K562 (cell line): ENCODE measurements around the gene FUCA2. TPM values are rescaled to one million over a fixed set of nuclear protein-coding genes. Genes with fewer than 3 reads are reported as not detected.

Experiments used
- ATAC-seq: fragments of 200-7000 bp; cut with Tn5 transposase; 3 replicates; pipeline ENCODE4 v1.9.1; 2020; ENCODE audit warnings: moderate library complexity
- BruUV-seq: library from RNA; stranded (reverse); fragments of 400-500 nt; replicated peaks from 2 replicates; lab custom pipeline; 2021; lab: Mats Ljungman, UMichigan
- CTCF ChIA-PET: fragments of 300-600 bp; formaldehyde crosslinking; extraction: SDS; loops from one replicate; lab custom pipeline; 2021; ENCODE audit warnings: low intra/inter-chr PET ratio; lab: Yijun Ruan, JAX
- POLR2A ChIA-PET: fragments of 300-600, 350-650 bp; sonication (Branson Sonifier 250); formaldehyde crosslinking; extraction: SDS; loops from one replicate; lab custom pipeline; 2021; ENCODE audit warnings: antibody characterized with exemption, inconsistent platforms; lab: Yijun Ruan, JAX
- DNase-seq, 4 experiments: peaks; one replicate each; pipeline versions ENCODE4 v3.0.0 to v3.0.0-alpha.2; 2011 to 2018; ENCODE audit warnings: low spot score in 3 of 4, mixed read lengths in 3 of 4; ENCODE audit errors: extremely low read depth in 1 of 4
- FAIRE-seq: peaks from 2 replicates; lab custom pipeline; 2011; peaks lifted over from hg19 to GRCh38; lab: Jason Lieb, UNC
- H2AFZ ChIP-seq: 2 replicates; pipeline ENCODE4 v1.6.0; 2011; ENCODE audit warnings: low read depth, low read length, control low read depth, inconsistent platforms
- H3K27ac ChIP-seq: fragments of 200-600 bp; 3 replicates; pipeline ENCODE4 v1.8.0; 2011; ENCODE audit warnings: low read depth, mild to moderate bottlenecking, control low read depth, inconsistent platforms, low read length, moderate library complexity, mixed read lengths; ENCODE audit errors: extremely low read depth
- H3K27me3 ChIP-seq, 2 experiments: fragments of 300-600 bp in 1 of 2; 2 replicates in 1 of 2; 3 replicates in 1 of 2; pipeline versions ENCODE4 v1.6.0 to v1.8.0; 2011; ENCODE audit warnings: inconsistent platforms in 2 of 2, low read length in 2 of 2, mild to moderate bottlenecking in 1 of 2, mixed read lengths in 1 of 2, moderate library complexity in 1 of 2; ENCODE audit not compliant: control insufficient read depth in 2 of 2, insufficient read depth in 2 of 2
- H3K36me3 ChIP-seq: fragments of 300-600 bp; 3 replicates; pipeline ENCODE4 v1.8.0; 2011; ENCODE audit warnings: mild to moderate bottlenecking, low read length, inconsistent platforms; ENCODE audit not compliant: control insufficient read depth, insufficient read depth
- H3K4me1 ChIP-seq, 2 experiments: fragments of 200-600 bp in 1 of 2; replicated peaks in 1 of 2; 2 replicates in 1 of 2; 3 replicates in 1 of 2; pipeline versions ENCODE4 v1.5.1 to v1.8.0; 2011; ENCODE audit warnings: inconsistent platforms in 2 of 2, low read length in 2 of 2, mild to moderate bottlenecking in 1 of 2, mixed read lengths in 1 of 2, moderate library complexity in 1 of 2; ENCODE audit not compliant: control insufficient read depth in 2 of 2, insufficient read depth in 2 of 2
- H3K4me2 ChIP-seq: 2 replicates; pipeline ENCODE4 v1.6.1; 2011; ENCODE audit warnings: low read length, control low read depth, inconsistent platforms, mixed read lengths; ENCODE audit not compliant: insufficient read depth
- H3K4me3 ChIP-seq: fragments of 200-600 bp; sonication (generic), shearing (Covaris generic); 2 replicates; pipeline ENCODE4 v1.5.1; 2016; ENCODE audit warnings: control low read depth, inconsistent platforms
- H3K79me2 ChIP-seq: fragments of 200-600 bp; 3 replicates; pipeline ENCODE4 v1.8.0; 2011; ENCODE audit warnings: low read length, inconsistent platforms; ENCODE audit not compliant: control insufficient read depth, insufficient read depth
- H3K9ac ChIP-seq, 2 experiments: 2 replicates each; pipeline versions ENCODE4 v1.6.0 to v1.6.1; 2011; ENCODE audit warnings: low read depth in 2 of 2, low read length in 2 of 2, control low read depth in 1 of 2, inconsistent platforms in 1 of 2, mild to moderate bottlenecking in 1 of 2, mixed read lengths in 1 of 2; ENCODE audit not compliant: insufficient read depth in 1 of 2
- H3K9me1 ChIP-seq: one replicate; pipeline ENCODE4 v1.6.0; 2011; ENCODE audit warnings: inconsistent platforms, mild to moderate bottlenecking, low read length, moderate library complexity; ENCODE audit not compliant: control insufficient read depth, insufficient read depth
- H3K9me3 ChIP-seq: replicated peaks from 2 replicates; pipeline ENCODE4 v1.5.1; 2011; ENCODE audit warnings: low read depth, low read length, inconsistent platforms; ENCODE audit not compliant: control insufficient read depth, insufficient read depth
- H4K20me1 ChIP-seq: replicated peaks from 2 replicates; pipeline ENCODE4 v1.6.1; 2011; ENCODE audit warnings: low read length, inconsistent platforms, mixed read lengths; ENCODE audit not compliant: control insufficient read depth, insufficient read depth
- CEBPG ChIP-seq, 3 experiments: fragments of 200-800 bp in 1 of 3; sonication (Bioruptor generic) in 1 of 3; sonication (generic) in 1 of 3; formaldehyde crosslinking in 1 of 3; IDR thresholded peaks in 2 of 3; conservative IDR thresholded peaks in 1 of 3; 2 replicates each; pipeline versions ENCODE4 v1.6.1 to v1.8.0; 2016 to 2022; ENCODE audit warnings: missing compliant biosample characterization in 2 of 3, missing genetic modification characterization in 2 of 3, mild to moderate bottlenecking in 1 of 3, missing genetic modification reagents in 1 of 3
- CHAMP1 ChIP-seq: fragments of 450-650 bp; IDR thresholded peaks from 2 replicates; pipeline ENCODE4 v1.6.1; 2016; ENCODE audit warnings: mild to moderate bottlenecking
- WGBS: fragments of 100-300 bp; shearing (Covaris generic); methylation state at CpG from one replicate; pipeline ENCODE4 v1.1.6; 2016; ENCODE audit warnings: low coverage, mixed read lengths; ENCODE audit not compliant: insufficient coverage; ENCODE audit errors: missing lambda C conversion rate; 5-methylcytosine and 5-hydroxymethylcytosine counted together
- in situ Hi-C: fragments of 300-500 bp; cut with MboI; formaldehyde crosslinking; loops from 4 replicates; pipeline ENCODE4 v1.15.0; 2018; ENCODE audit warnings: inconsistent platforms, mixed read lengths
- intact Hi-C: fragments of 100-400 bp; cut with micrococcal nuclease; formaldehyde crosslinking; loops from 2 replicates; pipeline ENCODE4 v1.14.2; 2022
- polyA plus RNA-seq, 8 experiments: library from polyadenylated mRNA; depleted of rRNA in 4 of 8; stranded (reverse) in 5 of 8; unstranded in 3 of 8; fragments of >200 nt; fragmentation: Nextera tagmentation in 2 of 8; fragmentation: Illumina TruSeq in 1 of 8; extraction: Ambion mirVana in 2 of 8; extraction: Trizol in 1 of 8; gene quantifications; 2 replicates each; pipeline versions ENCODE4 v1.2.1 to v1.2.3, GENCODE V29; 2011 to 2014; ENCODE audit warnings: inconsistent platforms in 1 of 8, missing spikeins in 1 of 8
- total RNA-seq, 7 experiments: library from RNA; depleted of rRNA in 6 of 7; stranded (reverse); fragments of >200 nt in 6 of 7; fragmentation: Illumina TruSeq in 2 of 7; extraction: Trizol in 2 of 7; gene quantifications; 2 replicates each; pipeline versions ENCODE4 v1.2.1 to v1.2.3, GENCODE V29; 2011 to 2021; ENCODE audit warnings: low replicate concordance in 1 of 7
- TF ChIP-seq, protein P1 (sequence below), 2 experiments: fragments of 450-650 bp in 1 of 2; sonication (generic) in 1 of 2; formaldehyde crosslinking in 1 of 2; IDR thresholded peaks in 1 of 2; conservative IDR thresholded peaks in 1 of 2; 2 replicates each; pipeline versions ENCODE4 v1.6.1 to v1.8.1; 2016 to 2023; ENCODE audit warnings: mild to moderate bottlenecking in 2 of 2, moderate library complexity in 2 of 2, inconsistent platforms in 1 of 2, missing genetic modification reagents in 1 of 2

FUCA2 gene
- total and polyA plus RNA-seq, 9 of the 15 experiments (the other 6 are each of a cell fraction or from before 2014, with no cell fraction given) = 20.6 to 112 (median 79.3) TPM

GRCh38 chr6:143504369-143504768 lies 7.2 kb downstream of the FUCA2 start:
- H3K9ac ChIP-seq = no peak overlapping the region
- POLR2A ChIA-PET = interaction anchor here (0.9 to 1.2 kb wide), 2 partner anchors 9 to 12 kb away, joined by 3 read pairs; no protein-coding TSS in a partner anchor

More at GRCh38 chr6:143504369-143504768, 7.2 kb downstream of the FUCA2 start:
- TF ChIP-seq, protein P1, sequence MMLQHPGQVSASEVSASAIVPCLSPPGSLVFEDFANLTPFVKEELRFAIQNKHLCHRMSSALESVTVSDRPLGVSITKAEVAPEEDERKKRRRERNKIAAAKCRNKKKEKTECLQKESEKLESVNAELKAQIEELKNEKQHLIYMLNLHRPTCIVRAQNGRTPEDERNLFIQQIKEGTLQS (IDR thresholded peaks at IDR 0.05) = peak; percentile 46; the same call in 1 of the 2 replicates
- TF ChIP-seq, protein P1 (CRISPR knock-in tag; conservative IDR thresholded peaks at IDR 0.05) = no peak
- TF ChIP-seq CEBPG (CRISPR knock-in tag; IDR thresholded peaks at IDR 0.05) (no peak), CEBPG (tag; conservative IDR thresholded peaks at IDR 0.05 in 1 of 2, IDR thresholded peaks at IDR 0.05 in 1 of 2) (peak in 1 of 2 experiments; percentile 48; a peak in 1 of 4 replicates), CHAMP1 (no peak)
- TF ChIP-seq, all 486 proteins: peak for 2
- H3K79me2 ChIP-seq = peaks cover 23% of the 10 kb centered on the region
- H2AFZ ChIP-seq = no peak overlapping the region
- H4K20me1 ChIP-seq = 0 out of 2 replicates have a peak, but pooled peaks cover 3% of the 10 kb centered on the region
- H3K36me3 ChIP-seq = peaks cover 98% of the 10 kb centered on the region
- no peaks in the 10 kb centered on the region for H3K9me1 ChIP-seq
- in situ Hi-C loops (no loop called here), intact Hi-C loops (no loop called here)
- H3K4me2 ChIP-seq = no peak overlapping the region
- H3K9me3 ChIP-seq = no peaks in the 10 kb centered on the region
- no peak overlapping the region for H3K4me3 ChIP-seq
- H3K4me1 ChIP-seq = no peaks in the 10 kb centered on the region; a peak in 1 of 5 replicates
- ATAC-seq (no peak; the same call in 2 of the 3 replicates), FAIRE-seq (no peak), DNase-seq (no peak)
- CTCF ChIA-PET = no interaction called here
- H3K27ac ChIP-seq = no peak overlapping the region
- no TSS peak for BruUV-seq
- no peaks in the 10 kb centered on the region for H3K27me3 ChIP-seq
- WGBS = 89% methylated on average over 1 of the region's 1 CpG
